Kidney epithelial cell (primary cell): ENCODE data around the gene MPP1. TPM values are rescaled to one million over a fixed set of nuclear protein-coding genes. Genes with fewer than 3 reads are reported as not detected.

Source experiments
- DNase-seq: peaks from one replicate; pipeline ENCODE4 v3.0.0-alpha.2; 2010; ENCODE audit warnings: low read depth
- H3K27me3 ChIP-seq: 2 replicates; pipeline ENCODE4 v1.6.0; 2011; ENCODE audit warnings: low read length; ENCODE audit not compliant: control insufficient read depth, insufficient read depth
- H3K36me3 ChIP-seq: 2 replicates; pipeline ENCODE4 v1.5.1; 2011; ENCODE audit warnings: low read length; ENCODE audit not compliant: control insufficient read depth, insufficient read depth
- H3K4me3 ChIP-seq: 2 replicates; pipeline ENCODE4 v1.5.1; 2011; ENCODE audit warnings: low read depth, mild to moderate bottlenecking, control low read depth, low read length
- CTCF ChIP-seq: IDR thresholded peaks from 2 replicates; pipeline ENCODE4 v1.5.1; 2011; ENCODE audit warnings: mild to moderate bottlenecking, moderate library complexity, low read length, control low read depth, inconsistent platforms; ENCODE audit not compliant: insufficient read depth, poor library complexity, severe bottlenecking
- total RNA-seq: library from RNA; depleted of rRNA; stranded (reverse); fragments of >200 nt; gene quantifications from 2 replicates; pipeline ENCODE4 v1.2.3, GENCODE V29; 2015

Gene MPP1
- total RNA-seq, 1 donor from 2014 or later = 9.3 TPM

GRCh38 chrX:154815274-154815818 is 10.1 kb upstream of the MPP1 start:
- Histone ChIP-seq H3K36me3 (no peaks in the 10 kb centered on the region), H3K27me3 (no peaks in the 10 kb centered on the region), H3K4me3 (no peak overlapping the region)
- no peak for TF ChIP-seq CTCF
- no peak for DNase-seq

GRCh38 chrX:154813801-154814200 is 8.5 kb upstream of the MPP1 start:
- no peaks in the 10 kb centered on the region for H3K36me3 ChIP-seq
- no peak for TF ChIP-seq CTCF
- no peaks in the 10 kb centered on the region for H3K27me3 ChIP-seq
- no peak for DNase-seq
- no peak overlapping the region for H3K4me3 ChIP-seq

- H3K27me3 ChIP-seq = no peaks in the 10 kb centered on the region
- TF ChIP-seq CTCF = no peak
- no peak for DNase-seq
- H3K4me3 ChIP-seq = no peak overlapping the region
- no peaks in the 10 kb centered on the region for H3K36me3 ChIP-seq
Measured at GRCh38 chrX:154812341-154813101, 7.2 kb upstream of the MPP1 start.

GRCh38 chrX:154809939-154810665 is 4.8 kb upstream of the MPP1 start:
- Histone ChIP-seq H3K4me3 (no peak overlapping the region), H3K27me3 (no peaks in the 10 kb centered on the region), H3K36me3 (no peaks in the 10 kb centered on the region)
- no peak for DNase-seq
- no peak for TF ChIP-seq CTCF

GRCh38 chrX:154806837-154807501 is 1.7 kb upstream of the MPP1 start:
- no peak for TF ChIP-seq CTCF
- no peak overlapping the region for H3K4me3 ChIP-seq
- DNase-seq = no peak
- H3K36me3 ChIP-seq = no peaks in the 10 kb centered on the region
- H3K27me3 ChIP-seq = no peaks in the 10 kb centered on the region
